ENCODE measurements around the gene HTR2A. TPM values are rescaled to one million over a fixed set of nuclear protein-coding genes. Genes with fewer than 3 reads are reported as not detected.

The HTR2A gene
- total and polyA plus RNA-seq, 2 donors (not counting 3 experiments of a cell fraction or from before 2014, with no cell fraction given): not detected

GRCh38 chr13:46866150-46866549 lies 30.7 kb downstream of the HTR2A start:
- intact Hi-C loops (cut with micrococcal nuclease): no loop called here
- CTCF ChIA-PET: no interaction called here
- no peak overlapping the region for H3K27ac ChIP-seq (ENCODE audit: insufficient read depth, low read depth, low read length)
- no peaks in the 10 kb centered on the region for H3K9me3 ChIP-seq (replicated peaks; ENCODE audit: control insufficient read depth, insufficient read depth, low read length)
- BruUV-seq (replicated peaks): no TSS peak
- no peaks in the 10 kb centered on the region for H3K79me2 ChIP-seq (ENCODE audit: control insufficient read depth, insufficient read depth, low read length)
- no peak overlapping the region for H3K4me2 ChIP-seq (ENCODE audit: insufficient read depth, low read length)
- dilution Hi-C loops (cut with MboI; ENCODE audit: extremely low pct_ligation_motif_present, low sequenced_read_pairs): no loop called here
- H3K4me3 ChIP-seq (replicated peaks in 1 of 3; ENCODE audit: insufficient read depth in 1 of 3, low read depth in 1 of 3, low read length in 3 of 3): no peak overlapping the region
- no peaks in the 10 kb centered on the region for H3K36me3 ChIP-seq (ENCODE audit: control insufficient read depth in 2 of 2, extremely low read depth in 1 of 2, insufficient read depth in 2 of 2, low read length in 2 of 2)
- no peaks in the 10 kb centered on the region for H3K27me3 ChIP-seq (ENCODE audit: control insufficient read depth in 2 of 2, insufficient read depth in 2 of 2, low read length in 2 of 2)
- no peak for TF ChIP-seq CTCF (IDR thresholded peaks at IDR 0.05; ENCODE audit: extremely low read depth in 1 of 2, insufficient read depth in 1 of 2, low read depth in 1 of 2, low read length in 2 of 2)
- TF ChIP-seq MYC (IDR thresholded peaks at IDR 0.05; ENCODE audit: low read depth, low read length): no peak
- TF ChIP-seq GATA2 (IDR thresholded peaks at IDR 0.05; ENCODE audit: insufficient read depth, insufficient read length, low read depth, low read length): no peak
- TF ChIP-seq POLR2AphosphoS5 (IDR thresholded peaks at IDR 0.05; ENCODE audit: insufficient read depth, low read depth, low read length): no peak
- TF ChIP-seq POLR2A (IDR thresholded peaks at IDR 0.05; ENCODE audit: low read depth, low read length): no peak
- no peak for TF ChIP-seq EZH2 (IDR thresholded peaks at IDR 0.05; ENCODE audit: borderline replicate concordance, low read depth, low read length, severe bottlenecking)
- TF ChIP-seq JUN (IDR thresholded peaks at IDR 0.05; ENCODE audit: borderline replicate concordance, insufficient read depth, insufficient read length, low read depth): no peak
- TF ChIP-seq MAX (IDR thresholded peaks at IDR 0.05; ENCODE audit: insufficient read depth, insufficient read length): no peak
- no peak for TF ChIP-seq FOS (IDR thresholded peaks at IDR 0.05; ENCODE audit: borderline replicate concordance, insufficient read depth, low read length)
- H2AFZ ChIP-seq (ENCODE audit: low read depth, low read length): peak overlapping the region; percentile 48
- peaks cover 4% of the 10 kb centered on the region for H3K4me1 ChIP-seq (ENCODE audit: control insufficient read depth, extremely low read depth, insufficient read depth, low read length)
- FAIRE-seq (no peak), DNase-seq (ENCODE audit: low read depth, low spot score) (no peak)
- no peak overlapping the region for H3K9ac ChIP-seq (replicated peaks; ENCODE audit: extremely low read depth, insufficient read depth, low read length)
- POLR2A ChIA-PET: no interaction called here
- no peaks in the 10 kb centered on the region for H3K9me1 ChIP-seq (replicated peaks; ENCODE audit: control insufficient read depth, extremely low read depth, insufficient read depth, low read length)
- no peaks in the 10 kb centered on the region for H4K20me1 ChIP-seq (replicated peaks; ENCODE audit: control insufficient read depth, extremely low read depth, insufficient read depth, low read length)
